NCI-H82 (cell line): Measurements from ENCODE around the gene CLEC4M.
A peak's percentile ranks its signal among the peaks of the same experiment; 100 is the strongest.

ENCODE experiments used
- DNase-seq: peaks from one replicate; lab custom pipeline; 2025; lab: John Stamatoyannopoulos, UW

The CLEC4M gene

DNA sequence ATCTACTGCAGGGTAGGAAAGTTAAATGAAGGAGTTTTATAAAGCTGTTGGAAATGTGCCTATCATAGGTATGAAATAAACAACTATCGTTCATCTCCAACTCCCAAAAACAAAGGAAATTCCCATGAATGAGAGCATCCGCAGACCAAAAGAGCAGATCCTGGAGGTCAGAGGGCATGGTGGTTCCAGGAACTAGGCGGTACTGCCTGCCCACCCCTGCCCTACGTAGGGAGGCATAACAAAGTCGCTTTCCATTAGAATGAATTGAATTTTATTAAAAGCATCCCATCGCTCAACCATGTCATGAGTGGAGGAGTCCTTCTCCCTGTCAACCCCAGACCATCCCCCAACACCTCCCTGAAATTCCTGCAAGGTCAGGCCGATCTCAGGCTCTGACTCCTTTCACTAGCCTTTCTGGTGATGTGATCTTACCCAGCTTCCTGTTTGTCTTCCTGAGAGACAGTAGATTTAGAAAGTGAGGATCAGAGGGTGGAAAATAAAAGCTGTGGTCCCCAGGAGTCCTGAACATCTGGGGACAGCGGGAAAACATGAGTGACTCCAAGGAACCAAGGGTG, at the start of gene CLEC4M:
CLEC4M (plus strand) TSS at position 525 of the 575 bp plus-strand sequence; CDS start at position 549, 24 bp downstream.
- no peak for DNase-seq

DNA sequence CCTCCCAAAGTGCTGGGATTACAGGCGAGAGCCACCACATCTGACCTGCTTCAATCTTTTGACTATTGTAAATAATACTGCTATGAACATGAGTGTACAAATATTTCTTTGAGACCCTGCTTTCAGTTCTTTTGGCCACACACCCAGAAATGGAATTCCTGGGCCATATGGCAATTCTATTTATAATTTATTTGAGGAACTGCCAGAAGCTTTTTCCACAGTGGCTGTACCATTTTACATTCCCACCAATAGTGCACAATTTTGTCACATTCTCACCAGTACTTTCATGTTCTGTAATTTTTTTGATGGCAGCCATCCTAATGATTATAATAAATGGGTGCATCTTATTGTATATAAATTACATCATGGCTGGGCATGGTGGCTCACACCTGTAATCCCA, 47.4 kb upstream of the CLEC4M start:
- no peak for DNase-seq

- no peak for DNase-seq
These were observed 46.3 kb upstream of the CLEC4M start for GRCh38 chr19:7716762-7717161.

GRCh38 chr19:7718668-7719067, 44.4 kb upstream of the CLEC4M start:
- DNase-seq = no peak

- DNase-seq = peak; percentile 98
These were observed 42.7 kb upstream of the CLEC4M start for GRCh38 chr19:7720351-7720750.

GRCh38 chr19:7722231-7722651, 40.8 kb upstream of the CLEC4M start:
- DNase-seq = peak; percentile 96

GRCh38 chr19:7725791-7726190, 37.3 kb upstream of the CLEC4M start:
- DNase-seq = no peak

DNA sequence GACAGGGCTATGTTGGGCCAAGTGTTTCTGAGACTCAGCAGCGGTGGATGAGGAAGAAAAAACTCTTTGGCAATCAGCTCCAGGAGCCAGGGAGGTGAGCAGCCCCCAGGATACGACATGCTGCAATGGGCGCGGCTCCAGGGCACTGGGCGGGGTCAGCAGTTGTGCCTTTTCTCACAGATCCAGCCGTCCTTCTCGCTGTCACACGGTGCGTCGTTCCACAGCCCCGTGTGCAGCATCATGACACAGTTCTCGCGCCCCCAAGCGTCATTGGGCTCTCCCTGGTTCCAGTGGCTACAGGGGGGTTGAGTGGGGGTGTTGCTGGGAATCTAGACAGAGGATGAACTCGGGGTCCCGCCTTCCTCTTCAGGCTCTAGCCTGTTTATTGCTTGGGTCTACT, 33.8 kb upstream of the CLEC4M start:
- peak; percentile 17 for DNase-seq

- DNase-seq = no peak
These were observed 33.2 kb upstream of the CLEC4M start for GRCh38 chr19:7729831-7730285.

DNA sequence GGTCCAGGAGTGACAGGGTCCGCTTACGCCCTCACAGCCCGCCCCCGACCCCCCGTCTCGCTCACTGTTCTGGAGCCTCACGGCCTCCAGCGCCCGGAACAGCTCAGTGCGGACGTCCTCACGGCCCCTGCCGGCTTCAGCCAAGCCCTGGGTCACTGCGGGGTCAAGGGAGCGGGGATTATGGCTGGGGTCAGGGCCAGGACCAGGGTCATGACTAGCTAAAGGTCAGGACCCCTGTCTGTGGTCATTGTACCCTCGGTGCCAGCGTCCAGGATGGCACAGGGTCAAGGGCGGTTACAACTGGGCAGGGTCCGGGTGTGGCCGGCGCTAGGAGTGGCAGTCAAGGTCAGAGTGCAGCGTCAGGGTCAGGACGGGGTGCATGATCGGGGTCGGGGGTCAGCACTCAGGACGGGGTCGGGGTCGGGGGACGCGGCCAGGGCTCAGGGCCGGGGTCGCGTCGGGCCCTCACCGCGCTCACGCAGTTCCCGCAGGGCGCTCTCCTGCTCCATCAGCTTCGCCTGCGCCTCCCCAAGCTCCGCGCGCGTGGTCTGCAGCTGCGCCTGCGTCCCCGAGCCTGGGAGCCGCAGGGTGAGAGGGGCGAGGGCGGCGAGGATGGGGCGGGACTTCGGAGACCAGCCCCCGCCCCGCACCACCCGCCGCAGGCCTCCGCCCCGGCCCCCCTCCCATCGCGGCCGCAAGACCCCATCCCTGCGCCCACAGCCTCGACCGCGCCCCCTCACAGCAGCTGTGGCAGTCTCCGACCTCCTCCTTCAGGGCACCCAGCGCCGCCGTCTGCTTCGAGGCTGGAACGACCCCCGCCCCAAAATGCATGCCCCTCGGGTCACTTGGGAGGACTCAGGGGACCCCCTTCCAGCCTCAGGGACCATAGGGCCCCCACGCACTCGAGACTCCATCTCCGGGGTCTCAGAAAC, 32.5 kb upstream of the CLEC4M start:
- DNase-seq = no peak

- DNase-seq = no peak
These were observed 31.8 kb upstream of the CLEC4M start for GRCh38 chr19:7731218-7731595.

- DNase-seq = no peak
These were observed 31.4 kb upstream of the CLEC4M start for GRCh38 chr19:7731615-7732014.

GRCh38 chr19:7732045-7732444, 31.0 kb upstream of the CLEC4M start, which contains the start of gene CLEC4G:
Gene CLEC4G (minus strand): TSS chr19:7732110. CDS start chr19:7732102, 8 bp downstream.
- no peak for DNase-seq

DNA sequence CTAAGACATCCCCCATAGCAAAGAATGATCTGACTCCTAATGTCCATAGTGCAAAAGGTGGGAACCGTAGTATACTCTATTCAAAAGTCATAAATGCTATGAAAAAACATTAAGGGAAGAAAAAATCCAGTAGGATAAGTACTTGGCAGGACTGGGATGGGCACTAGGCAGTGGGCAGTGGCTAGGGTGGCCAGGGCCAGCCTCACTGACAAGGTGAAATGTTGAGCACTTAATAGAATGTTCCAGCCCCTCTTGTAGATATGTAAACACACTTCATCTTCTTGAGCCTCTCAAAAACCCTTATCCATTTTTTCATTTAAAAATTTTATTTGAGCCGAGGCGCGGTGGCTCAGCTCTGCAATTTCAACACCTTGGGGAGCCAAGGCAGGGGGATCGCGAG, 29.7 kb upstream of the CLEC4M start:
- DNase-seq = no peak

GRCh38 chr19:7734220-7735203, 28.5 kb upstream of the CLEC4M start:
- no peak for DNase-seq

DNA sequence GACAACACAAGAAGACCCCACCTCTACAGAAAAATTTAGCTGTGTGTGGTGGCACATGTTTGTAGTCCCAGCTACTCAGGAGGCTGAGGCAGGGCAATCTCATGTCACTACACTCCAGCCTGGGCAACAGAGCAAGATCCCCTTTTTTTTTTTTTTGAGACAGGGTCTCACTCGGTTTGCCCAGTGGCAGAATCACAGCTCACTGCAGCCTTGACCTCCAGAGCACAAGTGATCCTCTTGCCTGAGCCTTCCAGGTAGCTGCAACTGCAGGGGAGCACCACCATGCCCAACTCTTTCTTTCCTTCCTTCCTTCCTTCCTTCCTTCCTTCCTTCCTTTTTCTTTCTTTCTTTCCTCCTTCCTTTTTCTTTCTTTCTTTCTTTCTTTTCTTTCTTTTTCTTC, 26.9 kb upstream of the CLEC4M start:
- DNase-seq = no peak

DNA sequence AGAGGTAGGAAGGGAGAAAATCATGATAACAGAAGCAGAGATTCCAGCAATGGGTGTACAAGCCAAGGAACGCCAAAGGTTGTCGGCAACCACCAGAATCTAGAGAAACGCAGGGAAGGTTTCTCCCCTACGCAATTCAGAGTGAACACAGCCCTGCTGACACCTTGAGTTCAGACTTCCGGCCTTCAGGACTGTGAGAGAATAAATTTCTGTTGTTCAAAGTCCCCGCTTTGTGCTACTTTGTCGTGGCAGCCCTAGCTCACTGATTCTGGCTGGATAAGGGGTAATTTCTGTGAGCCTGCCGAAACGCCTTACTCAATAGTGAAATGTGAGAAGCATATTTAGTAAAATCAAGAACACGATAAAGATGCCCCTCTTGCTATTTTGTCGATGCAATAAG, 25.8 kb upstream of the CLEC4M start:
- no peak for DNase-seq

GRCh38 chr19:7738023-7738422, 25.0 kb upstream of the CLEC4M start:
- DNase-seq = no peak

GRCh38 chr19:7739211-7739755, 23.8 kb upstream of the CLEC4M start:
- peak; percentile 92 for DNase-seq

- no peak for DNase-seq
These were observed 23.0 kb upstream of the CLEC4M start for GRCh38 chr19:7739801-7740681.

GRCh38 chr19:7740682-7741054, 22.4 kb upstream of the CLEC4M start:
- no peak for DNase-seq
